ENCODE measurements around the gene CALML3.

The CALML3 gene

GRCh38 chr10:5500162-5500670 lies 24.5 kb upstream of the CALML3 start:
- Histone ChIP-seq H3K9me3 (no peaks in the 10 kb centered on the region), H3K27me3 (no peaks in the 10 kb centered on the region; the same call in 1 of the 2 replicates), H3K36me3 (no peaks in the 10 kb centered on the region), H3K4me3 (ENCODE audit: low read depth, low read length) (no peak overlapping the region), H3K4me1 (no peaks in the 10 kb centered on the region)
- DNase-seq, result no peak
- no peak for TF ChIP-seq CTCF (IDR thresholded peaks at IDR 0.05; ENCODE audit: low read depth, low read length)

- DNase-seq, result no peak
- no peaks in the 10 kb centered on the region for H3K4me1 ChIP-seq
- no peaks in the 10 kb centered on the region; the same call in 1 of the 2 replicates for H3K27me3 ChIP-seq
- H3K9me3 ChIP-seq, result no peaks in the 10 kb centered on the region
- H3K36me3 ChIP-seq, result no peaks in the 10 kb centered on the region
- no peak for TF ChIP-seq CTCF (IDR thresholded peaks at IDR 0.05; ENCODE audit: low read depth, low read length)
- H3K4me3 ChIP-seq (ENCODE audit: low read depth, low read length), result no peak overlapping the region
These were observed 23.9 kb upstream of the CALML3 start for GRCh38 chr10:5500910-5501309.

GRCh38 chr10:5502061-5502521 lies 22.7 kb upstream of the CALML3 start:
- Histone ChIP-seq H3K4me3 (ENCODE audit: low read depth, low read length) (no peak overlapping the region), H3K36me3 (no peaks in the 10 kb centered on the region), H3K27me3 (no peaks in the 10 kb centered on the region; the same call in 1 of the 2 replicates), H3K4me1 (no peaks in the 10 kb centered on the region), H3K9me3 (no peaks in the 10 kb centered on the region)
- TF ChIP-seq CTCF (IDR thresholded peaks at IDR 0.05; ENCODE audit: low read depth, low read length), result no peak
- DNase-seq, result no peak

GRCh38 chr10:5502571-5503476 lies 21.9 kb upstream of the CALML3 start:
- H3K4me1 ChIP-seq, result no peaks in the 10 kb centered on the region

GRCh38 chr10:5503477-5503835 lies 21.3 kb upstream of the CALML3 start:
- Histone ChIP-seq H3K27me3 (no peaks in the 10 kb centered on the region; the same call in 1 of the 2 replicates), H3K4me1 (no peaks in the 10 kb centered on the region), H3K9me3 (no peaks in the 10 kb centered on the region), H3K36me3 (no peaks in the 10 kb centered on the region), H3K4me3 (ENCODE audit: low read depth, low read length) (no peak overlapping the region)
- no peak for DNase-seq
- no peak for TF ChIP-seq CTCF (IDR thresholded peaks at IDR 0.05; ENCODE audit: low read depth, low read length)

More at GRCh38 chr10:5502571-5503476, 21.9 kb upstream of the CALML3 start:
- no peak overlapping the region for H3K4me3 ChIP-seq (ENCODE audit: low read depth, low read length)
- no peak for DNase-seq
- H3K36me3 ChIP-seq, result no peaks in the 10 kb centered on the region
- H3K27me3 ChIP-seq, result no peaks in the 10 kb centered on the region; the same call in 1 of the 2 replicates
- no peaks in the 10 kb centered on the region for H3K9me3 ChIP-seq
- TF ChIP-seq CTCF (IDR thresholded peaks at IDR 0.05; ENCODE audit: low read depth, low read length), result no peak

All from BE2C (cell line).